Kidney (tissue), 14 donors: ENCODE results near the gene EXTL2. TPM values are rescaled to one million over a fixed set of nuclear protein-coding genes. Genes with fewer than 3 reads are reported as not detected.

ENCODE experiments used
- DNase-seq, 5 donors: peaks; one replicate each; pipeline ENCODE4 v3.0.0-alpha.2; 2013 to 2020
- FAIRE-seq: peaks from 2 replicates; lab custom pipeline; 2012; peaks lifted over from hg19 to GRCh38; lab: Jason Lieb, UNC
- H3K27ac ChIP-seq, 2 donors: one replicate each; pipeline ENCODE4 v1.7.0; 2013; ENCODE audit warnings: low read depth in 2 of 2, low read length in 2 of 2, inconsistent platforms in 1 of 2
- H3K27me3 ChIP-seq: one replicate; pipeline ENCODE4 v1.7.1; 2013; ENCODE audit warnings: low read length, inconsistent platforms; ENCODE audit not compliant: control insufficient read depth, insufficient read depth
- H3K36me3 ChIP-seq, 3 donors: one replicate each; pipeline versions ENCODE4 v1.7.0 to v1.7.1; 2013; ENCODE audit warnings: low read length in 3 of 3, control low read depth in 1 of 3, inconsistent platforms in 1 of 3; ENCODE audit not compliant: insufficient read depth in 3 of 3, control insufficient read depth in 2 of 3
- H3K4me1 ChIP-seq, 3 donors: one replicate each; pipeline versions ENCODE4 v1.7.0 to v1.7.1; 2013; ENCODE audit warnings: low read length in 3 of 3, inconsistent platforms in 1 of 3, low read depth in 1 of 3; ENCODE audit not compliant: control insufficient read depth in 2 of 3, insufficient read depth in 2 of 3
- H3K4me3 ChIP-seq, 3 donors: one replicate each; pipeline versions ENCODE4 v1.7.0 to v1.8.1; 2013; ENCODE audit warnings: low read length in 3 of 3, control low read depth in 1 of 3, inconsistent platforms in 1 of 3
- H3K9ac ChIP-seq, 3 donors: one replicate each; pipeline versions ENCODE4 v1.7.0 to v1.7.1; 2013; ENCODE audit warnings: low read length in 3 of 3, control low read depth in 1 of 3, inconsistent platforms in 1 of 3
- H3K9me3 ChIP-seq, 3 donors: one replicate each; pipeline versions ENCODE4 v1.7.0 to v1.7.1; 2013; ENCODE audit warnings: low read length in 3 of 3, control low read depth in 1 of 3, inconsistent platforms in 1 of 3; ENCODE audit not compliant: control insufficient read depth in 2 of 3, insufficient read depth in 1 of 3
- CTCF ChIP-seq: IDR thresholded peaks from 3 replicates; pipeline ENCODE4 v1.5.1; 2012; ENCODE audit warnings: mild to moderate bottlenecking, moderate library complexity, borderline replicate concordance; ENCODE audit not compliant: insufficient read depth; ENCODE audit errors: extremely low read depth
- intact Hi-C: fragments of 100-400 bp; cut with DNase I; formaldehyde crosslinking; loops from one replicate; pipeline ENCODE4 v1.11.1; 2022
- polyA plus RNA-seq: library from polyadenylated mRNA; stranded (reverse); fragments of 350-450 nt; fragmentation: Illumina TruSeq; extraction: RNeasy Lipid Tissue Mini Kit (QIAGEN cat#74804); gene quantifications from one replicate; pipeline ENCODE4 v1.2.3, GENCODE V29; 2014; ENCODE audit warnings: low read depth, low replicate concordance; ENCODE audit not compliant: insufficient read depth
- total RNA-seq: library from RNA; stranded (reverse); fragmentation: NEBNext Ultra II Directional; extraction: Animal tissue kit (Norgen Biotek cat#: 25700); gene quantifications from one replicate; pipeline ENCODE4 v1.2.1, GENCODE V29; 2021
- donor health status: control.
- donor health status: control.
- donor health status: control.
- donor health status: control.
- donor health status: control.
- donor health status: DM: yes; HTN: yes; CAD: no.
- donor health status: Normal renal cell carcinoma (clear cell type).

EXTL2 gene
- total and polyA plus RNA-seq, 2 donors from 2014 or later = 10.5 to 11.3 TPM

GRCh38 chr1:100868364-100868995 is 26.2 kb downstream of the EXTL2 start:
- H3K27ac ChIP-seq = no peak overlapping the region
- no peaks in the 10 kb centered on the region for H3K36me3 ChIP-seq
- peak overlapping the region in 1 of 3 donors; percentile 3 for H3K4me3 ChIP-seq
- H3K9me3 ChIP-seq = no peaks in the 10 kb centered on the region
- no peaks in the 10 kb centered on the region for H3K27me3 ChIP-seq
- peak; percentile 69 for TF ChIP-seq CTCF
- intact Hi-C loops = no loop called here
- DNase-seq (peak in 2 of 5 donors; percentile 59 to 65), FAIRE-seq (peak; percentile 99)
- no peak overlapping the region for H3K9ac ChIP-seq
- H3K4me1 ChIP-seq = no peaks in the 10 kb centered on the region

- Histone ChIP-seq H3K36me3 (no peaks in the 10 kb centered on the region), H3K4me3 (no peak overlapping the region), H3K27me3 (no peaks in the 10 kb centered on the region), H3K9ac (no peak overlapping the region), H3K9me3 (no peaks in the 10 kb centered on the region), H3K4me1 (no peaks in the 10 kb centered on the region), H3K27ac (no peak overlapping the region)
- TF ChIP-seq CTCF = no peak
- no peak for DNase-seq
- intact Hi-C loops = no loop called here
- no peak for FAIRE-seq
Measured at GRCh38 chr1:100866901-100867206, 27.8 kb downstream of the EXTL2 start.

- no peaks in the 10 kb centered on the region for H3K27me3 ChIP-seq
- no peak overlapping the region for H3K27ac ChIP-seq
- intact Hi-C loops = no loop called here
- no peak overlapping the region for H3K9ac ChIP-seq
- no peaks in the 10 kb centered on the region for H3K9me3 ChIP-seq
- H3K36me3 ChIP-seq = no peaks in the 10 kb centered on the region
- H3K4me3 ChIP-seq = no peak overlapping the region
- peak in 2 of 5 donors; percentile 13 to 65 for DNase-seq
- peak; percentile 95 for FAIRE-seq
- H3K4me1 ChIP-seq = no peaks in the 10 kb centered on the region
- peak; percentile 58 for TF ChIP-seq CTCF
Measured at GRCh38 chr1:100866041-100866900, 28.4 kb downstream of the EXTL2 start.
